T-helper 2 cell treated with Interferon-gamma antibody and Interleukin-4, amounts not matched to agents 5 μg/mL and 100 μg/mL, for 36 hours (primary cell): ENCODE data around the gene LGI2.

Experiments used
- DNase-seq: peaks from one replicate; pipeline ENCODE4 v3.0.0; 2021; ENCODE audit warnings: low spot score
- H3K27ac Mint-ChIP-seq: one replicate; pipeline ENCODE4 v1.8.0; 2021; ENCODE audit warnings: mild to moderate bottlenecking, mixed read lengths
- H3K27me3 Mint-ChIP-seq: one replicate; pipeline ENCODE4 v1.8.0; 2021; ENCODE audit warnings: low read depth, mixed read lengths
- H3K36me3 Mint-ChIP-seq: one replicate; pipeline ENCODE4 v1.8.0; 2021; ENCODE audit warnings: low read depth, mixed read lengths
- H3K4me1 Mint-ChIP-seq: one replicate; pipeline ENCODE4 v1.8.0; 2021; ENCODE audit warnings: low read depth, mixed read lengths
- H3K4me3 Mint-ChIP-seq: one replicate; pipeline ENCODE4 v1.8.0; 2022; ENCODE audit warnings: mild to moderate bottlenecking, moderate library complexity, mixed read lengths
- H3K9me3 Mint-ChIP-seq: one replicate; pipeline ENCODE4 v1.8.0; 2021; ENCODE audit warnings: mixed read lengths

The LGI2 gene

GRCh38 chr4:24949970-24950369 is 80.8 kb downstream of the LGI2 start:
- H3K27ac Mint-ChIP-seq, result no peak overlapping the region

More at GRCh38 chr4:24949970-24950369, 80.8 kb downstream of the LGI2 start:
- Mint-ChIP-seq H3K4me1 (no peaks in the 10 kb centered on the region), H3K4me3 (no peak overlapping the region), H3K27me3 (no peaks in the 10 kb centered on the region), H3K9me3 (peaks cover 8% of the 10 kb centered on the region), H3K36me3 (no peaks in the 10 kb centered on the region)
- no peak for DNase-seq
